GM12878 (cell line): ENCODE measurements around the gene PIP5KL1. TPM values are rescaled to one million over a fixed set of nuclear protein-coding genes. Genes with fewer than 3 reads are reported as not detected.

ENCODE experiments used
- ATAC-seq: fragments of 200-7000 bp; cut with Tn5 transposase; 3 replicates; pipeline ENCODE4 v1.9.1; 2020; ENCODE audit warnings: mild to moderate bottlenecking, moderate library complexity
- BruUV-seq: library from RNA; stranded (reverse); fragments of 400-500 nt; replicated peaks from 2 replicates; lab custom pipeline; 2021; lab: Mats Ljungman, UMichigan
- CTCF ChIA-PET: fragments of 300-600 bp; sonication (Branson Sonifier 250); formaldehyde crosslinking; extraction: SDS; loops from one replicate; lab custom pipeline; 2021; ENCODE audit warnings: inconsistent platforms; lab: Yijun Ruan, JAX
- POLR2A ChIA-PET: fragments of 350-600 bp; formaldehyde crosslinking; extraction: SDS; loops from one replicate; lab custom pipeline; 2021; ENCODE audit warnings: inconsistent platforms; lab: Charles Lee
- RAD21 ChIA-PET: fragments of 300-600 bp; sonication (Branson Sonifier 250); formaldehyde crosslinking; loops from one replicate; lab custom pipeline; 2023; ENCODE audit warnings: antibody characterized with exemption; ENCODE audit not compliant: unreplicated experiment; lab: Charles Lee
- SMC1A ChIA-PET: fragments of 300-600 bp; sonication (Branson Sonifier 250); formaldehyde crosslinking; loops from one replicate; lab custom pipeline; 2023; ENCODE audit not compliant: unreplicated experiment, uncharacterized antibody; lab: Charles Lee
- DNase-seq: peaks from one replicate; pipeline ENCODE4 v3.0.0-alpha.2; 2011; ENCODE audit warnings: low read depth, low spot score
- FAIRE-seq: peaks from 3 replicates; lab custom pipeline; 2011; peaks lifted over from hg19 to GRCh38; lab: Jason Lieb, UNC
- H2AFZ ChIP-seq: 2 replicates; pipeline ENCODE4 v1.6.0; 2011; ENCODE audit warnings: low read depth, low read length, control low read depth; ENCODE audit not compliant: control insufficient read depth
- H3K27ac ChIP-seq: 2 replicates; pipeline ENCODE4 v1.5.1; 2011; ENCODE audit warnings: control low read depth; ENCODE audit not compliant: control insufficient read depth, insufficient read depth
- H3K27me3 ChIP-seq, 2 experiments: replicated peaks in 1 of 2; 2 replicates each; pipeline versions ENCODE4 v1.6.0 to v1.6.1; 2011; ENCODE audit warnings: low read length in 1 of 2; ENCODE audit not compliant: control insufficient read depth in 2 of 2, insufficient read depth in 2 of 2
- H3K36me3 ChIP-seq, 2 experiments: 2 replicates each; pipeline ENCODE4 v1.5.1; 2011; ENCODE audit warnings: low read length in 1 of 2; ENCODE audit not compliant: control insufficient read depth in 2 of 2, insufficient read depth in 2 of 2
- H3K4me1 ChIP-seq: 2 replicates; pipeline ENCODE4 v1.6.1; 2011; ENCODE audit warnings: mild to moderate bottlenecking, low read length, moderate library complexity, mixed read lengths; ENCODE audit not compliant: control insufficient read depth, insufficient read depth
- H3K4me2 ChIP-seq: 2 replicates; pipeline ENCODE4 v1.6.0; 2011; ENCODE audit warnings: control low read depth; ENCODE audit not compliant: control insufficient read depth, insufficient read depth
- H3K4me3 ChIP-seq: fragments of 200-600 bp; sonication (generic); 2 replicates; pipeline ENCODE4 v1.5.1; 2016
- H3K79me2 ChIP-seq: 2 replicates; pipeline ENCODE4 v1.6.0; 2011; ENCODE audit warnings: low read length; ENCODE audit not compliant: control insufficient read depth, insufficient read depth
- H3K9ac ChIP-seq: 2 replicates; pipeline ENCODE4 v1.8.0; 2011; ENCODE audit warnings: low read length, control low read depth, mixed read lengths; ENCODE audit not compliant: control insufficient read depth, insufficient read depth
- H3K9me3 ChIP-seq: replicated peaks from 3 replicates; pipeline ENCODE4 v1.5.1; 2011; ENCODE audit warnings: mild to moderate bottlenecking, low read length; ENCODE audit not compliant: control insufficient read depth, insufficient read depth
- H4K20me1 ChIP-seq: 2 replicates; pipeline ENCODE4 v1.6.0; 2011; ENCODE audit not compliant: control insufficient read depth, insufficient read depth
- CBFB ChIP-seq: IDR thresholded peaks from 2 replicates; pipeline ENCODE4 v1.6.1; 2016; ENCODE audit warnings: antibody characterized with exemption, low read depth
- CTCF ChIP-seq, 3 experiments: IDR thresholded peaks in 2 of 3; conservative IDR thresholded peaks in 1 of 3; 2 replicates each; pipeline ENCODE4 v1.5.1; 2011; ENCODE audit warnings: low read depth in 3 of 3, low read length in 3 of 3, mild to moderate bottlenecking in 3 of 3, control low read depth in 2 of 3, moderate library complexity in 2 of 3, inconsistent platforms in 1 of 3, mixed read lengths in 1 of 3; ENCODE audit not compliant: control insufficient read depth in 2 of 3, insufficient read depth in 1 of 3; ENCODE audit errors: extremely low read depth in 1 of 3
- CUX1 ChIP-seq: IDR thresholded peaks from 2 replicates; pipeline ENCODE4 v1.6.1; 2012; ENCODE audit warnings: improper control_type of control experiment, low read depth, low read length; ENCODE audit not compliant: insufficient replicate concordance
- IKZF1 ChIP-seq: fragments of 450-650 bp; conservative IDR thresholded peaks from 2 replicates; pipeline ENCODE4 v1.6.1; 2017; ENCODE audit warnings: antibody characterized with exemption, mild to moderate bottlenecking
- IKZF2 ChIP-seq, 2 experiments: fragments of 450-650 bp; IDR thresholded peaks; 2 replicates each; pipeline ENCODE4 v1.6.1; 2017; ENCODE audit warnings: mild to moderate bottlenecking in 2 of 2, moderate library complexity in 2 of 2
- JUNB ChIP-seq: IDR thresholded peaks from 2 replicates; pipeline ENCODE4 v1.6.1; 2016; ENCODE audit warnings: antibody characterized with exemption, mild to moderate bottlenecking
- KAT2A ChIP-seq: conservative IDR thresholded peaks from 2 replicates; pipeline ENCODE4 v1.6.1; 2011; ENCODE audit warnings: low read depth, low read length; ENCODE audit not compliant: control insufficient read depth
- POLR2AphosphoS2 ChIP-seq: IDR thresholded peaks from 2 replicates; pipeline ENCODE4 v1.6.1; 2011; ENCODE audit warnings: low read depth, mild to moderate bottlenecking, low read length, improper control_type of control experiment, moderate library complexity
- RUNX3 ChIP-seq: IDR thresholded peaks from 2 replicates; pipeline ENCODE4 v1.6.1; 2012; ENCODE audit warnings: low read length, inconsistent platforms
- ZNF384 ChIP-seq: IDR thresholded peaks from 2 replicates; pipeline ENCODE4 v1.6.1; 2012; ENCODE audit warnings: low read depth, mild to moderate bottlenecking, low read length, improper control_type of control experiment, borderline replicate concordance
- WGBS: methylation state at CpG from one replicate; pipeline ENCODE4 v1.1.6; 2016; ENCODE audit warnings: low lambda C conversion rate; ENCODE audit not compliant: insufficient replicate concordance, insufficient coverage; ENCODE audit errors: missing lambda C conversion rate; 5-methylcytosine and 5-hydroxymethylcytosine counted together
- in situ Hi-C: fragments of 300-500 bp; cut with MboI; formaldehyde crosslinking; loops from 9 replicates; pipeline ENCODE4 v1.14.3; 2018; ENCODE audit warnings: mixed read lengths
- intact Hi-C: fragments of 100-400 bp; cut with micrococcal nuclease; formaldehyde crosslinking; loops from one replicate; pipeline ENCODE4 v1.14.2; 2022; ENCODE audit not compliant: unreplicated experiment
- polyA plus RNA-seq, 11 experiments: library from polyadenylated mRNA; depleted of rRNA in 4 of 11; unstranded in 6 of 11; stranded (reverse) in 5 of 11; fragments of >200 nt; fragmentation: Nextera tagmentation in 4 of 11; fragmentation: Illumina TruSeq in 1 of 11; extraction: Ambion mirVana in 4 of 11; extraction: Trizol in 1 of 11; gene quantifications; 1 replicate in 1 of 11; 2 replicates in 10 of 11; pipeline versions ENCODE4 v1.2.1 to v1.2.3, GENCODE V29; 2011 to 2016; ENCODE audit warnings: inconsistent platforms in 2 of 11, missing spikeins in 2 of 11, low read depth in 1 of 11
- total RNA-seq, 4 experiments: library from RNA; depleted of rRNA in 3 of 4; stranded (reverse); fragments of >200 nt in 3 of 4; fragmentation: Illumina TruSeq in 1 of 4; extraction: Trizol in 1 of 4; gene quantifications; 2 replicates each; pipeline versions ENCODE4 v1.2.1 to v1.2.3, GENCODE V29; 2013 to 2021
- TF ChIP-seq, protein P1 (sequence below): fragments of 450-650 bp; IDR thresholded peaks from 2 replicates; pipeline ENCODE4 v1.6.1; 2017; ENCODE audit warnings: low read depth, mild to moderate bottlenecking, moderate library complexity
- TF ChIP-seq, protein P2 (sequence below): fragments of 450-650 bp; IDR thresholded peaks from 2 replicates; pipeline ENCODE4 v1.6.1; 2017; ENCODE audit warnings: mild to moderate bottlenecking, low read depth, inconsistent platforms; ENCODE audit not compliant: poor library complexity, severe bottlenecking

PIP5KL1 gene
- total and polyA plus RNA-seq, 10 of the 15 experiments (the other 5 are each of a cell fraction or from before 2014, with no cell fraction given), result 0.04 to 0.67 (median 0.43) TPM; not detected in 2

DNA sequence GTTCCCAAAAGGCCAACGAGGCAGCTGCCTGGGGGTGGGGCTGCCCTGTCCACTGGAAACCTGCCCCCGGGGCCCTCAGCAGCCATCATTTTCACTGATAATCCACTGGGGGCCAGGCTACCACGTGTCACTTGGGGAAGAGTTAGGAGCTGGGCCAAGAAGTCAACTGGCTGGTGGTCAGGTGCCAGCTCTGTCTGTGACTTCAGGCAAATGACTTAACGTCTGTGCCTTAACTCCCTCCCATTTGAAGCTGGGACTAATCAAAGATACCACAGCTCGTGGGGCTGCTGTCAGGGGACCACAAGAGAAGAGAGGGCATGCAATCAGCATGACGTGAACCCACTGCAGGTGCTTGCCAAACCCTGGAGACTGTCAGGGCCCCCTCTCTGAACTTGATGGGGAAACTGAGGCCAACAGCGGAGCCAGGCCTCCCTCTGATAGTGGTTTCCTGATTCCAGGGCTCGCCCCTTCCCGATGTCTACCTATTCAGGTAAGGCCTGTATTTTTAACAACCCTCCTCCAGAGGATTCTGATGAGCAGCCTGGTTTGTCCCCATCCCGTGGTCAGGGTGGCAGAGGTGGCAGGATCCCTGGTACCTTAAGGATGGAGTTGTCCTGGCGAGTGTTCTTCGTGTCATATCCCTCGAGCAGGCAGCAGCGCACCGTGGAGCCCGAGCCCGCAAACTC, 19.4 kb upstream of the PIP5KL1 start:
- SMC1A ChIA-PET, result no interaction called here
- 89% methylated on average over 17 of the region's 17 CpGs for WGBS
- Histone ChIP-seq H3K9ac (no peak overlapping the region), H3K4me2 (no peak overlapping the region), H3K79me2 (no peaks in the 10 kb centered on the region; the same call in none of the 2 replicates), H4K20me1 (0 out of 2 replicates have a peak, but pooled peaks cover 1% of the 10 kb centered on the region), H2AFZ (no peak overlapping the region), H3K4me3 (no peak overlapping the region), H3K4me1 (peaks cover 5% of the 10 kb centered on the region), H3K9me3 (no peaks in the 10 kb centered on the region), H3K36me3 (no peaks in the 10 kb centered on the region; a peak in 3 of 4 replicates), H3K27me3 (no peaks in the 10 kb centered on the region), H3K27ac (no peak overlapping the region)
- CTCF ChIA-PET, result interaction anchor here (0.5 to 13.8 kb wide), 2 partner anchors 82 to 166 kb away, joined by 3 to 332 read pairs; no protein-coding TSS in a partner anchor
- no peak for ATAC-seq
- DNase-seq, result no peak
- no TSS peak for BruUV-seq
- in situ Hi-C loops, result no loop called here
- intact Hi-C loops, result no loop called here
- RAD21 ChIA-PET, result no interaction called here
- no peak for FAIRE-seq
- POLR2A ChIA-PET, result no interaction called here
- TF ChIP-seq, protein P1, sequence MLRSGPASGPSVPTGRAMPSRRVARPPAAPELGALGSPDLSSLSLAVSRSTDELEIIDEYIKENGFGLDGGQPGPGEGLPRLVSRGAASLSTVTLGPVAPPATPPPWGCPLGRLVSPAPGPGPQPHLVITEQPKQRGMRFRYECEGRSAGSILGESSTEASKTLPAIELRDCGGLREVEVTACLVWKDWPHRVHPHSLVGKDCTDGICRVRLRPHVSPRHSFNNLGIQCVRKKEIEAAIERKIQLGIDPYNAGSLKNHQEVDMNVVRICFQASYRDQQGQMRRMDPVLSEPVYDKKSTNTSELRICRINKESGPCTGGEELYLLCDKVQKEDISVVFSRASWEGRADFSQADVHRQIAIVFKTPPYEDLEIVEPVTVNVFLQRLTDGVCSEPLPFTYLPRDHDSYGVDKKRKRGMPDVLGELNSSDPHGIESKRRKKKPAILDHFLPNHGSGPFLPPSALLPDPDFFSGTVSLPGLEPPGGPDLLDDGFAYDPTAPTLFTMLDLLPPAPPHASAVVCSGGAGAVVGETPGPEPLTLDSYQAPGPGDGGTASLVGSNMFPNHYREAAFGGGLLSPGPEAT, result no peak
- TF ChIP-seq KAT2A, result no peak
- TF ChIP-seq RUNX3, result no peak
- no peak for TF ChIP-seq IKZF2 (IDR thresholded peaks at IDR 0.05)
- TF ChIP-seq CTCF (IDR thresholded peaks at IDR 0.05 in 2 of 3, conservative IDR thresholded peaks at IDR 0.05 in 1 of 3; ENCODE audit: control insufficient read depth in 2 of 3, extremely low read depth in 1 of 3, insufficient read depth in 1 of 3, low read depth in 3 of 3, low read length in 3 of 3), result no peak
- TF ChIP-seq, protein P2, sequence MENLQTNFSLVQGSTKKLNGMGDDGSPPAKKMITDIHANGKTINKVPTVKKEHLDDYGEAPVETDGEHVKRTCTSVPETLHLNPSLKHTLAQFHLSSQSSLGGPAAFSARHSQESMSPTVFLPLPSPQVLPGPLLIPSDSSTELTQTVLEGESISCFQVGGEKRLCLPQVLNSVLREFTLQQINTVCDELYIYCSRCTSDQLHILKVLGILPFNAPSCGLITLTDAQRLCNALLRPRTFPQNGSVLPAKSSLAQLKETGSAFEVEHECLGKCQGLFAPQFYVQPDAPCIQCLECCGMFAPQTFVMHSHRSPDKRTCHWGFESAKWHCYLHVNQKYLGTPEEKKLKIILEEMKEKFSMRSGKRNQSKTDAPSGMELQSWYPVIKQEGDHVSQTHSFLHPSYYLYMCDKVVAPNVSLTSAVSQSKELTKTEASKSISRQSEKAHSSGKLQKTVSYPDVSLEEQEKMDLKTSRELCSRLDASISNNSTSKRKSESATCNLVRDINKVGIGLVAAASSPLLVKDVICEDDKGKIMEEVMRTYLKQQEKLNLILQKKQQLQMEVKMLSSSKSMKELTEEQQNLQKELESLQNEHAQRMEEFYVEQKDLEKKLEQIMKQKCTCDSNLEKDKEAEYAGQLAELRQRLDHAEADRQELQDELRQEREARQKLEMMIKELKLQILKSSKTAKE, result no peak
- no peak for TF ChIP-seq CUX1
- TF ChIP-seq IKZF1, result no peak
- no peak for TF ChIP-seq POLR2AphosphoS2
- TF ChIP-seq JUNB, result no peak
- no peak for TF ChIP-seq CBFB
- no peak for TF ChIP-seq ZNF384
